Stimulated activated CD4-positive, alpha-beta T cell treated with anti-CD3 and anti-CD28 coated beads, Interleukin-1b, Interleukin-23, amount 100 ng/mL, for 48 hours (primary cell): ENCODE measurements around the gene CARD9.
A peak's percentile ranks its signal among the peaks of the same experiment; 100 is the strongest.

Experiments used
- DNase-seq: peaks from one replicate; pipeline ENCODE4 v3.0.0-alpha.2; 2020

CARD9 gene

GRCh38 chr9:136379401-136379800 lies 5.9 kb upstream of the CARD9 start:
- no peak for DNase-seq

- DNase-seq = no peak
These were observed 5.5 kb upstream of the CARD9 start for GRCh38 chr9:136379003-136379287.

- no peak for DNase-seq
These were observed 4.9 kb upstream of the CARD9 start for GRCh38 chr9:136378170-136379002.

GRCh38 chr9:136377341-136378169 lies 4.1 kb upstream of the CARD9 start:
- no peak for DNase-seq

- DNase-seq = no peak
These were observed 3.0 kb upstream of the CARD9 start for GRCh38 chr9:136376457-136376856.

- no peak for DNase-seq
These were observed 1.6 kb upstream of the CARD9 start for GRCh38 chr9:136375096-136375495.

GRCh38 chr9:136374183-136374575 lies 710 bp upstream of the CARD9 start:
- no peak for DNase-seq

GRCh38 chr9:136372561-136373299 lies 739 bp downstream of the CARD9 start:
- no peak for DNase-seq

- DNase-seq = no peak
These were observed 1.5 kb downstream of the CARD9 start for GRCh38 chr9:136372006-136372405.

- no peak for DNase-seq
These were observed 2.0 kb downstream of the CARD9 start for GRCh38 chr9:136371533-136371880.

GRCh38 chr9:136370687-136371532 lies 2.6 kb downstream of the CARD9 start:
- no peak for DNase-seq

GRCh38 chr9:136370037-136370436 lies 3.4 kb downstream of the CARD9 start:
- no peak for DNase-seq

GRCh38 chr9:136368190-136368589 lies 5.3 kb downstream of the CARD9 start:
- no peak for DNase-seq

GRCh38 chr9:136367296-136368145 lies 5.9 kb downstream of the CARD9 start:
- DNase-seq = no peak

- no peak for DNase-seq
These were observed 6.6 kb downstream of the CARD9 start for GRCh38 chr9:136366826-136367225.

GRCh38 chr9:136365775-136366222 lies 7.7 kb downstream of the CARD9 start:
- no peak for DNase-seq

GRCh38 chr9:136364942-136365774 lies 8.3 kb downstream of the CARD9 start:
- no peak for DNase-seq

GRCh38 chr9:136363949-136364748 lies 9.3 kb downstream of the CARD9 start:
- no peak for DNase-seq

- peak; percentile 96 for DNase-seq
These were observed 10.1 kb downstream of the CARD9 start, which contains the start of gene DNLZ for GRCh38 chr9:136363106-136363948. Gene DNLZ (minus strand): TSS chr9:136363744. CDS start chr9:136363714, 30 bp downstream.
